ENCODE data around the gene CABYR.
A peak's percentile ranks its signal among the peaks of the same experiment; 100 is the strongest.
"Not testable (repeated sequence)": the region's sequence is repeated elsewhere in the genome, so short reads cannot be mapped to it uniquely, and the experiment has no call there.

The CABYR gene

DNA sequence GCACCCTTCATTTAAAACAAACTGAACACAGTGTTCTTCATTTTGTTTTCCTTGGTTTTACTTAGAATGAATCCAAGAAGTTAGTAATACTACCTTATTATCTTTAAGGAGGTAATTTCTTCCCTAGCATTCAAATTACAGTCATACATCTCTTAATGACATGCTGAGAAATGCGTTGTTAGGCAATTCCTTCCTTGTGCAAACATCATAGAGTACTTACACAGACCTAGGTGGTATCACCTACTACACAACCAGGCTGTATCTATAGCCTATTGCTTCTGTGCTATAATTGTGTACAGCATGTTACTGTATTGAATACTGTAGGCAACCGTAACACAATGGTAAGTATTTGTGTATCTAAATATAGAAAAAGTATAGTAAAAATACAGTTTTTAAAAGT lies 8.4 kb upstream of the CABYR start:
- DNase-seq = no peak

GRCh38 chr18:24136967-24137373 lies 1.9 kb upstream of the CABYR start:
- DNase-seq = peak in 1 of 5 experiments; percentile 78

DNA sequence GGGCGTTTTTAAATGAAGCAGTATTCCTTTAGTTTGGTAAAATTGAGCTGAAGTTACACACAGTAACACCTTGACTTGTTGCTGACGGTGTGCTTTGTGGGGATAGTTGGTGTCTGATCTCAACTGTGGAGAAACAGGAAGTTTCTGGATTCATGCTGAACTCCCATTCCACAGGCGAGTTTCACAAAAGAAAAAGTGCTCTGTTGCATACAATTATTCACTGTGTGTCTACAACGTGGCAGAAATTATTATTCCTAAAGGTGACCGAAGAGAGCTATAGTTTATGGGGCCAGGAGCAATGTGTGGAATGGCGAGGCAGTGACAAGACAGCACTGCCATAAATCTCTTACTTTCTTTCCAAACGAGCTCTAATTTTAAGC lies 463 bp upstream of the CABYR start:
- no peak for DNase-seq

DNA sequence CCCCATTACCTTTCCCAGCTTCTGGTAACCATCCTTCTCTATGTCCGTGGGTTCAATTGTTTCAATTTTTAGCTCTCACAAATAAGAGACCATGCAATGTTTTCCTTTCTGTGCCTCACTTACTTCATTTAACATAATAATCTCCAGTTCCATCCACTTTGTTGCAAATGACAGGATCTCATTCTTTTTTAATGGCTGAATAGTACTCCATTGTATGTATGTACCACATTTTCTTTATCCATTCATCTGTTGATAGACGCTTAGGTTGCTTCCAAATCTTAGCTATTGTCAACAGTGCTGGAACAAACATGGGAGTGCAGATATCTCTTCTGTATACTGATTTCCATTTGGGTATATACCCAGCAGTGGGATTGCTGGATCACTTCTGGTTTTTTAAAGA lies 1.8 kb downstream of the CABYR start:
- no peak for DNase-seq

DNA sequence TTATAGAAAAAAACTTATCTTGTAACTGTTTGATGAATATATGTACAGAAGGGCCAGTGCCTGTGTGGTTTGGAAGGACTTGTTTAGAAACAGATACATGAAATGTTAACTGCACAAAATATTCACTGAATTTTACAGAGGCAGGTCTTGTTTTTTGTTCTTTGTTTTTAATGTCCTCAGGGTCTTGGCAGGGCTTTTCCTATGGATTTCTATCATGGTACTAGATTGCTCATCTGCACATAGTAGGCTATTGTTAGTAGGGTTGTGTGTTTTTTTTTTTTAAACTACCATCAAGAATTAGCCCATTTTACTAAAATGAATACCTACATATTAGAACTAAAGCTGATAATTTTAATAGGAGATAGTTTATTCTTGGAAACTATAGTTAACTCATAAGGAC lies 3.5 kb downstream of the CABYR start:
- DNase-seq = no peak

GRCh38 chr18:24149591-24149990 lies 10.7 kb downstream of the CABYR start:
- not testable (repeated sequence) for DNase-seq

- DNase-seq = no peak
Measured at GRCh38 chr18:24153397-24153796, 14.5 kb downstream of the CABYR start.

DNA sequence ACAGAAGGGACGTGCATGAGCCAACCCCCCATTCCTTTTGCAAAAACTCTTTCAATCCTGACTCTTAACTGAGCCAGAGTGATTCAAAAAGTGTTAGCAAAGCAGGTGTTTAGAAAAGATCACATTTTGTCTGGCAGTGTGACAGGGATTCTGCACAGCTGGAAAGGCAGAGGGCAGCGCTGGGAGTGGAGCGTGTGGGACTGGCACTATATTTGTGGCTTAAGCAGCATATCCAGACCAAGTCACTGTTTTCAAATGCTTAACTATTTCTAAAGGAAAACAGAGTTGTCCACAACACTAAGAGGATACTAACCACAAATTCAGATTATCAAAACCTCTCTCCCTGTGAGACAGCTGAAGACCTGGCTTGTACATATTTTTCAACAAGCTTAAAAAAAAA lies 19.0 kb downstream of the CABYR start:
- DNase-seq = no peak

DNA sequence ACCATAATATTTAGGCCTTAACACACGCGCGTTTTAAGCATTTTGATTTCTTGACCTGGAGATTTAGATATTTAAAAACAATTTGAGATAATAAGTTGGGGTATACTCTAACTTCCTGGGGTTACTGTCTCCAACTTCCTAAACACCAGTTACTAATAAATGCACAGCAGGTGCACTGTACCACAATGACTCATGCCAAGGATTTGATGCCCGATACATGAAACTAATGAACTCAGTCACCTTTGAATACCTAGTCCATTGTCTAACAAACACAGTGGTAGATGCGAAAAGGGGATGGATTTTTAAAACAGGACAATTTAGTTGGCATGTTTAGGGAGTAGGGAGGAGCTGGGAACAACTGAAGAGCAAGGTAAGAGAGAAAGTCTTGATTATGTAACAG lies 21.2 kb downstream of the CABYR start:
- no peak for DNase-seq

GRCh38 chr18:24161304-24161703 lies 22.4 kb downstream of the CABYR start:
- DNase-seq = no peak

DNA sequence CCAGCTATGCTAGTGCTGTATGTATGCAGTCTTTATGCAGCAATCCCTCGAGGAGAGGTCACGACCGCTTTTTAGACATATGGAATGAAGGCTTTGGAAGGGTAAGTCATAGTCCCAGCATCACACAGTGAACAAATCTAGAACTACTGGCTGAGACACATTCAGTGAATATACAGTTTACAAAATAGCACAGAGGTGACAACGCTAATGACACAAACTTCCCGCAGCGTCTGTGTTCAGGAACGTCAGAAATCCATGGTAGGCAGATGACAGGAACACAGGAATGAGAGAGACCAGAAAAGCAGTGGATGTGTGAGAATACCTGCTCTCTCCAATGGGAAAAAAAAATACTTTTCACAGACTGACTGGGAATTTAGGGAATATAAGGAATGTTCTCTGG lies 29.6 kb downstream of the CABYR start:
- DNase-seq = no peak

- DNase-seq = no peak
Measured at GRCh38 chr18:24170360-24170759, 31.5 kb downstream of the CABYR start.

GRCh38 chr18:24173997-24174396 lies 35.1 kb downstream of the CABYR start:
- DNase-seq = peak in 1 of 5 experiments; percentile 44

- peak in 3 of 5 experiments; percentile 16 to 61 (median 21) for DNase-seq
Measured at GRCh38 chr18:24176727-24177416, 38.0 kb downstream of the CABYR start.

DNA sequence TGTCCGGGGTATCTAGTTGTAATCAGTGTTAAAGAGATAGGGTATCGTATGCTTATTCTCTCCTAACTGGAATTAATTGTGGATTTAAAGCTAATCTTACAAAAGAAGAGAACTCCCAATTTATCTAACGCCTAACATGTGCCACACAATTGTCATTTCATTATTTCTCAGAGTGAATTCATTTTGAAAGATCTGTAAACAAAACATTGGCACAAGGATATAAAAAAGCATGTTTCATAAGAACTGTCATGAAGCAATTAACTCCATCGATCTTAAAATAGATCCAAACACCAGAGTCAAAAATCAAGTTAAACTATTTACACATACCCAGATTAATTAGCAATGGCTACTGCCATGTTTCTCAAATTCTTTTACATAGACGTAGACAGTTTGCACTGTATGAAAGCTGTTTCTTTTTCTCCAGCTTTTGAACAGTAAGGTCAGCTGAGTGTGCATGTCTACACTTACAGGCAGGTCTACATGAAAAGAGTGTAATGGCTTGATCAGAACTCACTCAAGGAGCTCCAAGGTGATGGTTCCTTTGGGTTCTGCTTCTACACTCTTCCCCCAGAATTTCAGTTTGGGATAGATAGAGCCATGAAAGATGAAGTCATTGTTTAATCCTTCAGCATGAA lies 38.8 kb downstream of the CABYR start:
- DNase-seq = no peak

DNA sequence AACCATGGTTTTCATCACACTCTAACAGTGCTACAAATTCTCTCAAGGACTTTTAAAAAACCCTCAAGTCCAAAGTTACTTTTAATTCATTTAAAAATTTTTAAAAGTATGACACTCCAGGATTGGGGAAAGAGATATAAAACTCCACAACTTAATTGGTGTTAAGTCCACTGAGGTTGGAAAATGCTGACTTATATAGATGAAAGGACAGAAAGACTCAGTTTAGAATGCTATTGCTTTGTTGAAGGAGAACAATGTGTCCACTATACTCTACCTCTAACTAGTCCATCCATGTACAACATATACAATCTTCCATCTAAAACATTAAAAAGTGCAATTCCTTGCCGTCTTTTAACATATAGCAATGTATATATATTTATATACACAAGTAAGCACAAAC lies 41.2 kb downstream of the CABYR start:
- no peak for DNase-seq

DNA sequence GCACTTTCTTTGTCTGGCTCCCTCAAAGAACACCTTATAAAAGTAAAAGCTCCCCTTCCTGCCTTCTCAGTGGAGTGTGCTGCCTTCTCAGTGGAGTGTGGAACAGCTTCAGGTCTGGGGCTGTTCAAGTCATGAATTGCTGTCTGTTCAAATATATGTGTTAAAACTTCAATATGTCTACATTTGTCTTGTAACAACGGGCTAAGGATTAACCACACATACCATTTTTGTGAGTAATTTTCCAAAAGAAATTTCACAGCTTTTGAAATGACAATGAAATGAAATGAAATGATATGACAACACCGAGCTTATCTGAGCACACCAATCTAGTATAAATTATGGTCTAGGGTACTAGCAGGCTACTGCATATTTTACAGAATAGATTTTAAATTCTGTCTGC lies 42.9 kb downstream of the CABYR start:
- no peak for DNase-seq

GRCh38 chr18:24185805-24186204 lies 46.9 kb downstream of the CABYR start:
- no peak for DNase-seq

GRCh38 chr18:24187049-24187448 lies 48.2 kb downstream of the CABYR start:
- DNase-seq = no peak

DNA sequence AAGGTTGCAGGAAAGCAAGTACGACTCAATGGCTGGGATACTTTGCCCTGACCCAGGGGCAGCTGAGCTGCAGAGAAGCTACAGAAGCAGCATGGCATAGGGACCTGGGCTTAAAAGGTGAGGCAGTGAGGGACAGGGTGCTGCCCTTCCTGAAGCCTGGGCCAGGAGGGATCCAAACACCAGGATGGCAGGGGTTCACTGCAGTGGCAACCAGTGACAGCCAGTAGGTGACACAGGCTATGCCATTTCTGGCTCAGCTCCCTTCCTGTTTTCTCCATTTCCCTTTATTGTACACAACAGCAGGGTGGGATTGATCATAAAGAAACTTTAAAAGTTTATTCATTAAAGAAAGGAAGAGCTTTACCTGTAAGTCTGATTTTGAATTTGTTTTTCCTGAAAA lies 48.8 kb downstream of the CABYR start:
- DNase-seq = no peak

GRCh38 chr18:24188120-24188519 lies 49.3 kb downstream of the CABYR start:
- no peak for DNase-seq

DNA sequence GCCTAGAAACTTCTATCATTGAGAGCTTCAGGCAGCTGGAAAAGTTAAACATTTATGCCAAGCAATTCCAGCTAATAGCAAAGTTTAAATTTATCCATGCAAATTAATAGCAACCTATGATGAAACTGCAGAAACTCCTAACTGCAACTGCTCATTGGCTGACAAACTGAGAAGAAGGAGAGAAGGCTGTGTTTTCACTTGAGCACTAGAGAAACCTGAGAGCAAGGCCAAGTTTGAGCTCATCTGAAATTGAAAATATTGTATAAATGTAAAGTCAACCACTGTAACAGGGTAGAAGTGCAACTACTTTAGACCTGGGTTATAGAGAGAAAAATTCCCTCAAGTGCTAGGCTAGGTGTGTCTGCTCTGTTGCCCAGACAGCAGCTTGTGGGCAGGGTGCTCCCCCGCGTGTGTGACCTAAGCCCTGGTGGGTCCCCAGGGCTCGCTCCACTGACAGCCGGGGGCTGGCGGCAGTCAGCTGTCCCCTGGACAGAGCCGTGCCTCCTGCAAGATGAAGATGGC lies 50.2 kb downstream of the CABYR start:
- no peak for DNase-seq

- DNase-seq = no peak
Measured at GRCh38 chr18:24189664-24190346, 50.9 kb downstream of the CABYR start.

DNA sequence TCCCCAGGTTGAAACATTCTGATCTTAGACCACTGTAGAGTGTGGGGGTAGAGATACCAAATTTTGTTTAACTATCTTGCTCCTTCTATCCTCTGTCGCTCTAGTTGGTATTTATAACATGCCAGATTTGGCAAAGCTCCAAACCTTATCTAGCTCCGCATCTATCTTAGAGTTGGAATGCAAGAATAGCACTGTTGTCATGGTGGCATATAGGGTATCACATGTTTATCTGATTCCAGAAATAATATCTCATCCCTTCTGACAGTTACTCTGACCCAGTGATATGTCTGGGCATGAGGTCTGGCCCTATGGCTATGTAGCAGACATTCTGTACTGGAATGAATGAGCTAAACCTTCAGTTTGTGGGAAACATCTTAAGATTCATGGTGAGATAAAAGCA lies 51.7 kb downstream of the CABYR start:
- DNase-seq = peak in 1 of 5 experiments; percentile 24
